SU-DHL-6 (cell line): ENCODE results near the gene ZNF239.
"Not testable (repeated sequence)": the region's sequence is repeated elsewhere in the genome, so short reads cannot be mapped to it uniquely, and the experiment has no call there.

Experiments used
- H2AFZ ChIP-seq: fragments of 200-600 bp; sonication (generic); 2 replicates; pipeline ENCODE4 v1.6.1; 2014; ENCODE audit warnings: low read depth, mild to moderate bottlenecking, moderate library complexity, mixed read lengths, antibody characterized with exemption, low read length; ENCODE audit not compliant: severe bottlenecking
- H3F3A ChIP-seq: fragments of 200-600 bp; shearing (Covaris generic); 2 replicates; pipeline ENCODE4 v1.6.0; 2016; ENCODE audit warnings: antibody characterized with exemption, mild to moderate bottlenecking; ENCODE audit not compliant: insufficient read depth
- H3K27ac ChIP-seq: fragments of 200-600 bp; sonication (generic); 2 replicates; pipeline ENCODE4 v1.5.1; 2016; ENCODE audit warnings: low read depth, mild to moderate bottlenecking, low read length, moderate library complexity, mixed read lengths
- H3K27me3 ChIP-seq: fragments of 200-600 bp; sonication (generic), shearing (Covaris generic); 2 replicates; pipeline ENCODE4 v1.6.0; 2014; ENCODE audit warnings: mild to moderate bottlenecking, low read length
- H3K36me3 ChIP-seq: fragments of 200-600 bp; sonication (generic); 2 replicates; pipeline ENCODE4 v1.6.1; 2014; ENCODE audit warnings: mild to moderate bottlenecking, low read length, mixed read lengths
- H3K4me2 ChIP-seq: fragments of 300-600, 200-600 bp; shearing (Covaris generic), sonication (generic); 2 replicates; pipeline ENCODE4 v1.6.0; 2014; ENCODE audit warnings: low read length, low read depth, mild to moderate bottlenecking; ENCODE audit not compliant: poor library complexity, severe bottlenecking
- H3K4me3 ChIP-seq: fragments of 200-600 bp; sonication (generic); 2 replicates; pipeline ENCODE4 v1.5.1; 2014; ENCODE audit warnings: antibody characterized with exemption, low read length, mild to moderate bottlenecking, mixed read lengths; ENCODE audit not compliant: insufficient read depth, poor library complexity, severe bottlenecking
- H3K79me2 ChIP-seq: fragments of 200-600 bp; sonication (generic); 2 replicates; pipeline ENCODE4 v1.6.1; 2014; ENCODE audit warnings: mild to moderate bottlenecking, low read length, moderate library complexity; ENCODE audit not compliant: insufficient read depth
- H3K9ac ChIP-seq: fragments of 200-600 bp; sonication (generic); 2 replicates; pipeline ENCODE4 v1.7.0; 2014; ENCODE audit warnings: mild to moderate bottlenecking, low read length
- H3K9me2 ChIP-seq: fragments of 200-600 bp; sonication (generic); replicated peaks from 2 replicates; pipeline ENCODE4 v1.6.1; 2014; ENCODE audit warnings: low read length; ENCODE audit not compliant: insufficient read depth
- H3K9me3 ChIP-seq: fragments of 200-600 bp; sonication (generic); 2 replicates; pipeline ENCODE4 v1.6.1; 2014; ENCODE audit warnings: low read length, mixed read lengths; ENCODE audit not compliant: insufficient read depth
- H4K20me1 ChIP-seq: fragments of 200-600 bp; sonication (generic); 2 replicates; pipeline ENCODE4 v1.6.1; 2014; ENCODE audit warnings: low read depth, mild to moderate bottlenecking, antibody characterized with exemption, low read length, moderate library complexity, mixed read lengths
- EZH2phosphoT487 ChIP-seq: fragments of 200-600 bp; sonication (generic), shearing (Covaris generic); conservative IDR thresholded peaks from 2 replicates; pipeline ENCODE4 v1.6.1; 2018; ENCODE audit warnings: mild to moderate bottlenecking, antibody characterized with exemption, low read length, moderate library complexity, mixed read lengths
- TF ChIP-seq, protein P1 (sequence below): fragments of 200-600 bp; sonication (generic); IDR thresholded peaks from one replicate; pipeline ENCODE4 v1.5.1; 2017; ENCODE audit warnings: antibody characterized with exemption, mild to moderate bottlenecking, low read length, moderate library complexity; ENCODE audit not compliant: insufficient read depth, poor library complexity, severe bottlenecking

The ZNF239 gene

DNA sequence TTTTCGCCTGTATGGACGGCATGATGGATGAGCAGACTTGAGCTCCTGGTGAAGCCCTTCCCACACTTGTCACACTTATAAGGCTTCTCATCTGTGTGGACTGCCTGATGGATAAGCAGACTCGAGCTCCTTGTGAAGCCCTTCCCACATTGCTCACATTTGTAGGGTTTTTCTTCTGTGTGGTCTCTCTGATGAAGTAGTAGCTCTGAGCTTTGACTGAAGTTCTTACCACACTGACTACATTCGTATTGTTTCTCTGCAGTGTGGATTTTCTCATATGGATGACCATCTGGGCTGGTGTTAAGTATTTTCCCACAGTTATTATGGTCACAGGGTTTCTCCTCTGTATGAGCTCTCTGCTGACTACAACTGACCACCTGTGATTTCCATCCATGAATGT, 17.2 kb downstream of the ZNF239 start:
- H3F3A ChIP-seq: no peaks in the 10 kb centered on the region
- H3K9me2 ChIP-seq: no peaks in the 10 kb centered on the region
- H3K79me2 ChIP-seq: no peaks in the 10 kb centered on the region
- 0 out of 2 replicates have a peak, but pooled peaks cover 6% of the 10 kb centered on the region for H3K36me3 ChIP-seq
- no peak overlapping the region for H2AFZ ChIP-seq
- H3K4me3 ChIP-seq: no peak overlapping the region
- no peak overlapping the region for H3K4me2 ChIP-seq
- H3K27ac ChIP-seq: no peak overlapping the region
- H4K20me1 ChIP-seq: no peaks in the 10 kb centered on the region
- H3K9ac ChIP-seq: no peak overlapping the region
- TF ChIP-seq, protein P1, sequence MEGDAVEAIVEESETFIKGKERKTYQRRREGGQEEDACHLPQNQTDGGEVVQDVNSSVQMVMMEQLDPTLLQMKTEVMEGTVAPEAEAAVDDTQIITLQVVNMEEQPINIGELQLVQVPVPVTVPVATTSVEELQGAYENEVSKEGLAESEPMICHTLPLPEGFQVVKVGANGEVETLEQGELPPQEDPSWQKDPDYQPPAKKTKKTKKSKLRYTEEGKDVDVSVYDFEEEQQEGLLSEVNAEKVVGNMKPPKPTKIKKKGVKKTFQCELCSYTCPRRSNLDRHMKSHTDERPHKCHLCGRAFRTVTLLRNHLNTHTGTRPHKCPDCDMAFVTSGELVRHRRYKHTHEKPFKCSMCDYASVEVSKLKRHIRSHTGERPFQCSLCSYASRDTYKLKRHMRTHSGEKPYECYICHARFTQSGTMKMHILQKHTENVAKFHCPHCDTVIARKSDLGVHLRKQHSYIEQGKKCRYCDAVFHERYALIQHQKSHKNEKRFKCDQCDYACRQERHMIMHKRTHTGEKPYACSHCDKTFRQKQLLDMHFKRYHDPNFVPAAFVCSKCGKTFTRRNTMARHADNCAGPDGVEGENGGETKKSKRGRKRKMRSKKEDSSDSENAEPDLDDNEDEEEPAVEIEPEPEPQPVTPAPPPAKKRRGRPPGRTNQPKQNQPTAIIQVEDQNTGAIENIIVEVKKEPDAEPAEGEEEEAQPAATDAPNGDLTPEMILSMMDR: no peak
- TF ChIP-seq EZH2phosphoT487: no peak
- 0 out of 2 replicates have a peak, but pooled peaks cover 7% of the 10 kb centered on the region for H3K9me3 ChIP-seq
- no peaks in the 10 kb centered on the region for H3K27me3 ChIP-seq

DNA sequence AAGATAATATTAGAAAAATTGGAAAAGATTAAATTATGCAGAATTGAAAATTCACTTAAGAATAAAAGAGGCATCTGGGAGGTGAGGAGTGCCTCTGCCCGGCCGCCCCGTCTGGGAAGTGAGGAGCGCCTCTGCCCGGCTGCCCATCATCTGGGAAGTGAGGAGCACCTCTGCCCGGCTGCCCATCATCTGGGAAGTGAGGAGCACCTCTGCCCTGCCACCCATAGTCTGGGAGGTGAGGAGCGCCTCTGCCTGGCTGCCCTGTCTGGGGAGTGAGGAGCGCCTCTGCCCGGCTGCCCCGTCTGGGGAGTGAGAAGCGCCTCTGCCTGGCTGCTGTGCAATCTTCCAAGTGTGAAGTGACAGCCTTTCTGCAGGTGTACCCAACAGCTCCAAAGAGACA, 30.7 kb downstream of the ZNF239 start:
- H2AFZ ChIP-seq, H3K9me3 ChIP-seq, H3K9me2 ChIP-seq, H3K9ac ChIP-seq, H3K27ac ChIP-seq, H3K79me2 ChIP-seq, H3K36me3 ChIP-seq, H4K20me1 ChIP-seq, H3F3A ChIP-seq, H3K27me3 ChIP-seq, H3K4me2 ChIP-seq, H3K4me3 ChIP-seq: not testable (repeated sequence)

DNA sequence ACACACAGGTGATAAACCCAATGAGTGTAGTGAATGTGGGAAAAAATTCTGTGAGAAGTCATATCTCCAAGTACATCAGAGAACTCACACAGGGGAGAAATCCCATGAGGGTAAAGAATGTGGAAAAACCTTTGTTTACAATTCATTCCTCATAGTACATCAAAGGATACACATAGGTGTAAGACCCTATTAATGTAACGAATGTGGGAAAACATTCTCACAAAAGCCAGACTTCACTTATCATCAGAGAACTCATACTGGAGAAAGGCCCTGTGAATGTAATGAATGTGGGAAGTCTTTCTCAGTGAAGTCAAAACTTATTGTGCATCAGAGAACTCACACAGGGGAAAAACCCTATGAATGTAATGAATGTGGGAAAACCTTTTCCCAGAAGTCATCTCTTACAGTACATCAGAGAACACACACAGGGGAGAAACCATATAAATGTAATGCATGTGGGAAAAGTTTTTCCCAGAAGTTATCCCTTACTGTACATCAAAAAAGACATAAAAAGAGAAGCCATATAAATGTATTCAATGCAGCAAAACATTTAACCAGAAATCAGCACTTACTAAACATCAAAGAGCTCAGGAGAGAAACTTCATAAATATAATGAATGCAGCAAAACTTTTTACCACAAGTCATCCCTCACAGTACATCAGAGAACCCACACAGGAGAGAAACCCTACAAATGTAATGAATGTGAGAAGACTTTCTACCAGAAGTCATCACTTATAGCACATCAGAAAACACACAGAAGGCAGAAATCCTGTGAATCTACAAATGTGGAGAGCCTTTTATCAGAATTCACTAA, 49.8 kb downstream of the ZNF239 start:
- Histone ChIP-seq H3K27ac (no peak overlapping the region), H3K79me2 (no peaks in the 10 kb centered on the region), H3K27me3 (no peaks in the 10 kb centered on the region), H3K4me2 (no peak overlapping the region), H3K9me3 (peaks cover 30% of the 10 kb centered on the region), H3F3A (no peaks in the 10 kb centered on the region), H4K20me1 (no peaks in the 10 kb centered on the region), H3K36me3 (no peaks in the 10 kb centered on the region; the same call in 1 of the 2 replicates), H3K4me3 (no peak overlapping the region), H3K9me2 (no peaks in the 10 kb centered on the region), H3K9ac (no peak overlapping the region), H2AFZ (no peak overlapping the region)
- no peak for TF ChIP-seq EZH2phosphoT487
- TF ChIP-seq, protein P1: no peak
